HG03558 (cell line): ENCODE results near the gene CRKL.
"Not testable (repeated sequence)": the region's sequence is repeated elsewhere in the genome, so short reads cannot be mapped to it uniquely, and the experiment has no call there.

Source experiments
- ATAC-seq: cut with Tn5 transposase; IDR thresholded peaks from one replicate; pipeline ENCODE4 v1.9.1; 2021; ENCODE audit warnings: moderate number of reproducible peaks; ENCODE audit not compliant: unreplicated experiment; ENCODE audit errors: extremely low read depth

Gene CRKL

GRCh38 chr22:20964799-20965103 is 47.5 kb downstream of the CRKL start:
- no peak for ATAC-seq

- no peak for ATAC-seq
Measured at GRCh38 chr22:20965104-20965887, 48.1 kb downstream of the CRKL start.

- ATAC-seq: no peak
Measured at GRCh38 chr22:20965888-20966855, 49.0 kb downstream of the CRKL start.

GRCh38 chr22:20966883-20967696 is 49.9 kb downstream of the CRKL start, which contains the start of gene AIFM3:
AIFM3 (plus strand) TSS chr22:20967255; CDS start chr22:20967945, 690 bp downstream.
- ATAC-seq: no peak

GRCh38 chr22:20967697-20968211 is 50.5 kb downstream of the CRKL start:
- no peak for ATAC-seq

GRCh38 chr22:20968281-20968977 is 51.2 kb downstream of the CRKL start:
- ATAC-seq: no peak

GRCh38 chr22:20970939-20971657 is 53.9 kb downstream of the CRKL start:
- ATAC-seq: no peak

GRCh38 chr22:20972014-20972694 is 54.9 kb downstream of the CRKL start:
- ATAC-seq: not testable (repeated sequence)

- no peak for ATAC-seq
Measured at GRCh38 chr22:20972933-20973577, 55.8 kb downstream of the CRKL start.

GRCh38 chr22:20973634-20974286 is 56.6 kb downstream of the CRKL start:
- ATAC-seq: no peak

GRCh38 chr22:20974336-20974955 is 57.2 kb downstream of the CRKL start:
- ATAC-seq: no peak

- no peak for ATAC-seq
Measured at GRCh38 chr22:20975541-20976290, 58.5 kb downstream of the CRKL start.

GRCh38 chr22:20976291-20976877 is 59.2 kb downstream of the CRKL start:
- no peak for ATAC-seq

- ATAC-seq: no peak
Measured at GRCh38 chr22:20977019-20977418, 59.8 kb downstream of the CRKL start.

- no peak for ATAC-seq
Measured at GRCh38 chr22:20977516-20978170, 60.4 kb downstream of the CRKL start.
